Activated CD4-positive, CD25-positive, alpha-beta regulatory T cell treated with anti-CD3 and anti-CD28 coated beads, Interleukin-2, amount 50 U/mL, for 72 hours (primary cell): ENCODE results near the gene AQP10.
"Not testable (repeated sequence)": the region's sequence is repeated elsewhere in the genome, so short reads cannot be mapped to it uniquely, and the experiment has no call there.

Source experiments
- DNase-seq: peaks from one replicate; pipeline ENCODE4 v3.0.0; 2021

AQP10 gene

DNA sequence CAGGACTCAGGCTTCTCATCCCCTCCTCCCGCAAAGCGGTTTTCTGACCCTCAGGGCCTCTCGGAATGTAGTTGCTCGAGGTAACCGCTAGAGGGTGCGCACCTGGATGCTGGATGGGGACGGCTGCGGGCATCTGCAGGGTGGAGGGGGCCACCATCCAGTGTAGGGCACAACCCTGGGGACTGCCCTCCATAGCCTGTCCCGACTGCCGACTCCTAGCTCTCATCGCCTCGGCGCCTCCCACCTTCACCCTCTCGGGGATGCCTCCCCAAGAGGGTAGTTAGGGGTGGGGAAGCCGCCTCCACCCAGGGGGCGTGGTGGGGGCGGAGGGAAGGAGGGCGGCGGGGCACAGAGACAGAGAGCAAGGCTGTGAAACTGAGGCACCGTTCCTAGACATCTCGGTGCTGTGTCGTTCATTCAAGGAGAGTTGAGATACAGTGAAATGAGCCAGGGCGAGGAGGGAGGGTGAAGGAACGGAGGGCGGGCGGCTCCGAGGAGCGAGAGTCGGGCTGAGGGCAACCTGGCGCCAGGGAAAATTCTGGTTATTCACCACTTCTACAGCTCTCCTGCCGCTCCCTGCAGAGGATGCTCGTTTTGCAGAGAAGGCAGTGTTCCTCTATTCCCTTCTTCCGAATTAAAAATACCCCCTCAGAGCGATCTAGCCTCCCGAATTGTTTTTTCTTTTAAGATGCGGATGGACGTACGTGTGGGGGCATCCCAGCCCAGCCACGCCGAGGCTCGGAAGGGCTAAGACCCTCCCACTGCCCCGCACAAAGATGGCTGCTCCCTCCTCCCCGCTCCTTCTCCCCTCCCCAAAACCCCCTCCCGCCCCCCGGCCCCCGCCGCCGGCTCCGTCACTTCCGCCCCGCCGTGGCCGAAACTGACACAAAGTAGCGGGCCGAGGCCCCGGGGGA, 4.0 kb downstream of the AQP10 start, which contains the start of gene ATP8B2:
ATP8B2 (plus strand) TSS at position 857 of the 914 bp plus-strand sequence. CDS start 2,617 bp downstream, outside the sequence.
- peak; percentile 82 for DNase-seq

GRCh38 chr1:154325583-154326545, 5.0 kb downstream of the AQP10 start:
- peak; percentile 41 for DNase-seq

GRCh38 chr1:154326546-154327465, 5.9 kb downstream of the AQP10 start:
- DNase-seq = no peak

DNA sequence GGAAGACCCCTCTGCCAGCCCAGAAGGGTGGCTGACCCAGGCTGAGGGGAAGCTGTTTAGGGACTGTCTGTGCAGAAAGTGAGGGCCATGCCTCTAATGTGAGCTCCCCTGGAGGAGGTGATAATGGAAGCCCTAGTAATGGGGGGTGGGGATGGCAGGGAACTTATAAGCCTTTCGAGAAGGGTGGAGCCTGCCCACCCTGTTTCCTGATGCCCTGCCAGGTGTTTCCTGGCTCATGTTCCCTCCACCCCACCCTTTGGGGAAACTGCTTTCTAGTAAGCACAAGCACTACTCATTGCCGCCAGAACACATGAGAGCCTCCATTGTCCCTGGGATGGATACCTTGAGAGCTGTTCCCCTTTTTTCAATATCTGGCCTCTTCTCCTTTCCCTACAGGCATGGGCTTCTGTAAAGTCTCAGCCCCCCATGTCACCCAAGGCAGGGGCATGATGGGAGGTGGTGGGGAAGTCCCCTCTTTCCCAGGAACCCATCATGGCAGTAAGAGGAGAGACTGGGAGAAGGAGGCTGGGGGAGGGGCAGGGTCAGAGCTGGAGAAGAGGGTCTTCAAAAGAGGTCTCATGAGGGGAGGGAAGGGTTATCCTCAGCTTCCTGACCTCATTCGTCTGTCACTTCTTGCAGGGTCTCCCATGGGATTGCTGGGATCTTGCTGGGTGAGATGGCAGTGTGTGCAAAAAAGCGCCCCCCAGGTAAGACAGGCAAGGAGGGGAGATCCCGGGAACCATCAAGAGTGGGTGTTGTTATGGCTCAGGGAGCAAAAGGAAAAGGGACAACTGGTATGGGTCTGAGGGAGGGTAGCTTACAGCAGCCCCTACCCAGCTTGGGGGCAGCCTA, 6.8 kb downstream of the AQP10 start:
- no peak for DNase-seq

DNA sequence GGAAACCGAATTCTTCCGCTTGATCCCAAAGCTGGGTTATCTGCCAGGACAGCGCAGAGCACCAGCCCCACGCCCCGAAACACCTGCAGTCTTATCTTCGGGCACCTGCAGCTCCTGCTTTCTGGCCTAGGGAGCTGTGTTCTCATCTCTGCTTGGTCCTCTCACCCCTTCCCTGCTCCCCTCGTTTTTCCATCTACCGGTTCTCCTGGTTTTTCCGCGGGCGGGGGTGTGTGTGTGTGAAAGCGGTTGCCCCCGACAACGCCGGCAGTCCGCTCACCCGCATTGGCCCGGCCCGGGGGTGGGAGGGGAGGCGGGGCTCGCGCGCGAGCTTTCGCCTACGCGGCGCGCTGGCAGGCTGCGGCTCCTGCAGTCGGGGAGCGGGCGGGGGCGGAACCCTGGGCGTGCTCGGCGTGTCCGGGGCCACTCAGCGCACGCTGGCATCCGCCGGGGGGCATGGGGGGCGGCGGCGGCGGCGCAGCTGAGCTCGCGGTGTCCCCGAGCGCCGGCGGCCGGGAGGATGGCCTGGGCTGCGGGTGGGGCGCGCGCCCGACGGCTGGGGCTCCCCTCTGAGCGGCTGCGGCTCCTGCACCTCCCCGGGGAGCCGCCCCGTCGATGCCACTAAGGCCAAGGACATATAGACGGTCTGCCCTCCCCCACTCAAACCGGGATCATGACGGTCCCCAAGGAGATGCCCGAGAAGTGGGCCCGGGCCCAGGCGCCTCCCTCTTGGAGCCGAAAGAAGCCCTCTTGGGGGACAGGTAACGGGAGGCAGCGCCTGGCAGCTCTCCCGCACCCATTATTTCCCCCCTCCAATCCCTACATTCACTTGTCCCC, 7.6 kb downstream of the AQP10 start:
- peak; percentile 87 for DNase-seq

DNA sequence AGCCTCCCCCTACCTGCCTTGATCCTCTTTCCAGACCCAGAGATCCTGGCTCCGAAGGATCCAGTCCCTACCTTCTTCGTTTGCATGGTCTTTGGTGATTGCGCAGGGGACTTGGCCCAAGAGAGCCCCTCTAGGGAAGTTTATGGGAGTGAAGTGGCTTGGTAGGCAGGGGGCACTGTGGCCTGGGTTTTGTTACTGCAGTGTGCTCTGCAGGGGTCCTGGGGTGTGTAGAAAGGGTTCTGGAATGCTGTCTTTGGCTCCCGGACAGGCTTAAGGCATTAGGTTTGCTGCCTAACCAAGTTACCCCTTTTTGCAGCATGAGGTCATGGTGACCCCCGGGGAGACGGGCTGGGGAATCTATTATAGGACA, 8.2 kb downstream of the AQP10 start:
- no peak for DNase-seq

DNA sequence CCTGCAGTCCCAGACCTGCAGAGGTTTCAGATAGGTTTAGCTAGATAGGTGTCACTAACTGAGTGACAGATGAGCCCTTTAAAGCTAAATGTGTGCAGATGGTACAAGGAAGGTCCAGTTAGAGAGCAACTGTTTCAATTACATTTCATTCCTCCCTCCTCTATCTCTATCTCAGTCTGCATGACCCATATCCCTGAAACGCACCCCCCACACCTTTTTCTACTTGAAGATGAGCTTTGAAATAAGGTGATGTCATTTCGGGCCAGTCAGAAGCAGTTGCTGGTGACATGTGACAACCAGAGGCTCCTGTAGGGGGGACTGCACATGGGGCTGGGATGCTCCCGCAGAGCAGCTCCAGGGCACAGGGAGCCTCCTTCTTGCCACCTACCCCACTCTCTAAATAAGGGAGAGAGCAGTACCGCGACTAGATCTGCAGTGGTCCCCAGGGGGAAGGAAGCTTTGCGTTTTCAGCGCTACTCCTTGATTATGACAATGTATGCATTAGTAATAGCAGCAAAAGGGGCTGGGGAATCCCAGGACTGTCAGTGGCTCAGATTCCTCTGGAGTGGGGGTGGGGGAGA, 8.7 kb downstream of the AQP10 start:
- DNase-seq = no peak

- no peak for DNase-seq
Observed at GRCh38 chr1:154330669-154331068, 9.8 kb downstream of the AQP10 start.

- DNase-seq = no peak
Observed at GRCh38 chr1:154334079-154335024, 13.5 kb downstream of the AQP10 start.

- DNase-seq = peak; percentile 87
Observed at GRCh38 chr1:154335025-154335714, 14.3 kb downstream of the AQP10 start.

GRCh38 chr1:154337253-154337894, 16.5 kb downstream of the AQP10 start:
- no peak for DNase-seq

DNA sequence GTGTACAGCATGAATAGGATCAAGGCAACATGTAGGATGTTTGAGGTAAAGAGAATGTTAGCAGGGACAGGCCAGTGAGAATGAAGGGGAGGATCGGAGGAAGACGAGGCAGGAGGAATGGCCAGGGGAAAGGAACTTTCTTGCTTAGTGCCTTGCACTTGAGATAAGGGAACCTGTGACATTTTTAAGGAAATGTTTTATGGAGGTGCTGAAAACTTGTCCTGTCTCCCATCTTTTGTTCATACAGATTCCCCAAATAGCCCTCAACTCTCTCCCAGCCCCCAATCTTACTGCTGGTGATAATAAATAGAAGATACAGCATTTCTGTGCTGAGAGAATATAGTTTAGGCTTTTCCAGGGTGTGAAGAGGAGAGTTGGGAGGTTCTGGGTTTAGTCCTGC, 18.0 kb downstream of the AQP10 start:
- no peak for DNase-seq

DNA sequence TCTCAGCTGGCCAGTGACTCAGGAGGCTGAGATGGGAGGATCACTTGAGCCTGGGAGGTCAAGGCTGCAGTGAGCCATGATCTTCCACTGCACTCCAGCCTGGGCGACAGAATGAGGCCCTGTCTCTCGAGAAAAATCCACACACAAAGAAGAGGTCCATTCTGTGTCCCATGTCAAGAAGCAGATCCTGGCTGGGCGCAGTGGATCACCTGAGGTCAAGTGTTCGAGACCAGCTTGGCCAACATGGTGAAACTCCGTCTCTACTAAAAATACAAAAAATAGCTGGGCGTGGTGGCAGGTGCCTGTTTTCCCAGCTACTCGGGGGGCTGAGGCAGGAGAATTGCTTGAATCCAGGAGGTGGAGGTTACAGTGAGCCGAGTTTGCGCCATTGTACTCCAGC, 20.5 kb downstream of the AQP10 start:
- not testable (repeated sequence) for DNase-seq

DNA sequence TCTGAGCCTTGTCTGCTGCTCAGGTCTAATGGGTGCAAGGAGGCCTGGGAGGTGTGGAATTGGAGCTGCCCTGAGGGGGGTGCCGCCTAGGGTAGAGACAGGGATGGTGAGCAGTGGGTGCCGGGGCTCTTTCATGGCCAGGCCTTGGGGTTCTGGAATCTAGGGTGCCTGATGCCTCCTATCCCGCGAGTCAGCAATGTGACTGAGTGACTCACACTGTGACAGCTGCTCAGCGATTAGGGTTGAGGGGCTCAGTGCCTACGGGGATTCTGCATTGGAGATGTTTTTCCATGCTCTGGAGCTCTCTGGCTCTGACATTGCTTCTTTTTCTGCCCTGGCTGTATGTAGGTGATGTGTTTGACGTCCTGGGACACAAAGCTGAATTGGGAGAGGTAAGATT, 21.2 kb downstream of the AQP10 start:
- no peak for DNase-seq

DNA sequence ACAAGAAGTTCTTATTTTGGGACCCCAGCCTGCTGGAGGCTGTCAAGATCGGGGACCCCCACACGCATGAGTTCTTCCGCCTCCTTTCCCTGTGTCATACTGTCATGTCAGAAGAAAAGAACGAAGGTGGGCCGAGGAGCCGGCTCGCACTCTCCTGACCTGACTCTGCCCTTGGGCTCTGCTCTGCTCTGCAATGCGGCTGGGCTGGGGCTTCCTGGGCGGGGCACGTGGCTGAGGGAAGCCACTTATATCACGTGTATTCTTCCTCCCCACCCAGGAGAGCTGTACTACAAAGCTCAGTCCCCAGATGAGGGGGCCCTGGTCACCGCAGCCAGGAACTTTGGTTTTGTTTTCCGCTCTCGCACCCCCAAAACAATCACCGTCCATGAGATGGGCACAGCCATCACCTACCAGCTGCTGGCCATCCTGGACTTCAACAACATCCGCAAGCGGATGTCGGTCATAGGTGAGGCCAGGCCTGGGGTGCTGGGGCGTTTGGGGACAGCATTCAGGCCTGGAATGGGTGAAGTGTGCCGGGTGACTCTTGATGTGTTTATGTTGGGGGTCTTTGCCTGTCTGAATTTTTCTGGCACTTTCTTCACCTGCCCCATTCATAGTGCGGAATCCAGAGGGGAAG, 22.1 kb downstream of the AQP10 start:
- peak; percentile 65 for DNase-seq

GRCh38 chr1:154344977-154345837, 24.3 kb downstream of the AQP10 start:
- peak; percentile 71 for DNase-seq
